Right forelimb (tissue), 1 donor: ENCODE data around the gene SLC6A14.

Source experiments
- DNase-seq: peaks from one replicate; pipeline ENCODE4 v3.0.0-alpha.2; 2018

SLC6A14 gene, protein sequence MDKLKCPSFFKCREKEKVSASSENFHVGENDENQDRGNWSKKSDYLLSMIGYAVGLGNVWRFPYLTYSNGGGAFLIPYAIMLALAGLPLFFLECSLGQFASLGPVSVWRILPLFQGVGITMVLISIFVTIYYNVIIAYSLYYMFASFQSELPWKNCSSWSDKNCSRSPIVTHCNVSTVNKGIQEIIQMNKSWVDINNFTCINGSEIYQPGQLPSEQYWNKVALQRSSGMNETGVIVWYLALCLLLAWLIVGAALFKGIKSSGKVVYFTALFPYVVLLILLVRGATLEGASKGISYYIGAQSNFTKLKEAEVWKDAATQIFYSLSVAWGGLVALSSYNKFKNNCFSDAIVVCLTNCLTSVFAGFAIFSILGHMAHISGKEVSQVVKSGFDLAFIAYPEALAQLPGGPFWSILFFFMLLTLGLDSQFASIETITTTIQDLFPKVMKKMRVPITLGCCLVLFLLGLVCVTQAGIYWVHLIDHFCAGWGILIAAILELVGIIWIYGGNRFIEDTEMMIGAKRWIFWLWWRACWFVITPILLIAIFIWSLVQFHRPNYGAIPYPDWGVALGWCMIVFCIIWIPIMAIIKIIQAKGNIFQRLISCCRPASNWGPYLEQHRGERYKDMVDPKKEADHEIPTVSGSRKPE

DNA sequence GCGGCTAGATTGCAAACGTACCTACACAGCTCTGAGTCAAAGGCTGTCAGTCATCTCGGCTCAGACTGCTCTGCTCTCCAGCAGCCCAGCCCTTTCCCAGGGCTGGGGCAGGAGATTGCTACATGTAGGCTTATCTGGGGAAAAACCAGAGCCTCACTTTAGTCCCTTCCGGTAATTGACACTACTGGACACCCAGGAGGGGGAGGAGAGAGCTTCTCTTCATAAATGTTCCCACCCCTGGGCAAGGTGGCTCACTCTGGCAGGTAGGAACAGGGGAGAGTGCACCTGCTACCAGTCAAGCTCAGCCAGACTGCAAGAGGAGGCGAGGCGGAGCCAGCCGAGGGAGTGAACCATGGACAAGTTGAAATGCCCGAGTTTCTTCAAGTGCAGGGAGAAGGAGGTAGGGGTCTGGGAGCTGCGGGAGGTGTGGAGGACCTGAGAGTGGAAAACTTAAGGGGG lies at the start of gene SLC6A14:
Gene SLC6A14, plus strand, starts transcription at position 249 of the 459 bp plus-strand sequence. Its CDS starts 104 bp downstream, at position 353.
- no peak for DNase-seq

DNA sequence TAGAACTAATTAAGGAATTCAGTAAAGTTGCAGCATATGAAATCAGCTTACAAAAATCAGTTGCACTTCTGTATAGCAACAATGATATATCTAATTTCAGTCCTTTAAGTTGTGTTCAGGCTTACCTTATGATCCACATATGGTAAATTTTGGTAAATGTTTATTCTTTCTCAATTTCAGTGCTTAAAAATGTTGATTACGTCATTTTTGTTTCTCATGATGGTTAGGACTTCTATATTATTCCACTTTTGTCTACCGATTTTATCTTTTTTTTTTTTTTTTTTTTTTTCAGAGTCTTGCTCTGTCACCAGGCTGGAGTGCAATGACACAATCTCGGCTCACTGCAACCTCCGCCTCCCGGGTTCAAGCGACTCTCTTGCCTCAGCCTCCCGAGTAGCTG lies 40.7 kb upstream of the SLC6A14 start:
- DNase-seq: no peak

DNA sequence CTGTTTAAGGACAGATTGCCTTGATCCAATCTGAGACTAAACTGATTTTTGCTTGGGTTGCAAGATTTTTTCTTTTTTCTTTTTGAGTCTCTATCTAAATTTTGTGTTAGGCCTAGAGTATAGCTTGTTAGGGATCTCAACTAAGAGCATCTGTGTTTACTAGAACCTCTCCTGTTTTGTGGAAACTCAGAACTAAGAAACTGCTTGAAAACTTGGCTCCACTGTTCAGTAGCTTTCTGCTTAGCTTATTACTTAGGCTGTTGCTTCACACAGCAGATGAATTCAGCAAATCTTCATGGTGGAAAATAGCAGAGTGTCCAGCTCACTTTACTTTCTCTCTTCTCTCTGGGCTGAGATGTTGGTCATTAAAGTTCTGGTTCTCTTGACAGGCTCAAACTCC lies 36.7 kb upstream of the SLC6A14 start:
- DNase-seq: no peak

DNA sequence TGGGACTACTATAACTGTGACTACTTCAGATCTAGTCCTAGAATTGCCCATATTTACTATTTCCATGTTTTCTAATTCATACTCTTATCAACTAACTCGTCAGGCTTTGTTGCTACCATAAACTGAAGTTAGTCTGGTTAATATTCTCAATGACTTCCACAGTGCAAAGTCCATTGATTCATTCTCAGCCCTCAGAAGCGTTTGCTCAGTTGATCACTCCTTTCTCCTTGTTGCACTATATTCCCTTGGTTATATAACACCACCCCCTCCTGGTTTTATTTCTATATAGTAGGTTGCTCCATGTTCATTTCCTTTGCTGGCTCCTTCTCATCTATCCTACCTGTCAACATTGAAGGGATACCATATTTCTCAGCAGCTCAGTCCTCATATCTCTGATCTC lies 27.2 kb upstream of the SLC6A14 start:
- no peak for DNase-seq

DNA sequence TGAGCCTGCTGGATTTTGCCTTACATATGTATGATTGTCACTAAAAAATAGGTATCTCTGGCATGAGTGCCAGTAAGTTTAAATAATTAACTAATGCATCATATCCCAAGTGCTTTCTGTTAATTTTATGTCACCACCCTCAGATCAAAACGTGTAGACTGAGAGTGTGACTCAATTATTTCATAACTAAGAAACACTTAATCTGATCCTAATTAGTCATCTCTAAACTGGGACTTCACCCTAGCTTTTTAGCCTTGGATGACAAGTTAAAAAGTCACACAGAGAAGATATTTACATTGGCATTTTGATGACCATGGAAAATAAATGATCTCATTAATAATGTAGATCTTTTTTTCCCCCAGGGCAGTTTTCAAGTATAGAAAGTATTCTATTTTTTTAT lies 23.1 kb upstream of the SLC6A14 start:
- DNase-seq: no peak

DNA sequence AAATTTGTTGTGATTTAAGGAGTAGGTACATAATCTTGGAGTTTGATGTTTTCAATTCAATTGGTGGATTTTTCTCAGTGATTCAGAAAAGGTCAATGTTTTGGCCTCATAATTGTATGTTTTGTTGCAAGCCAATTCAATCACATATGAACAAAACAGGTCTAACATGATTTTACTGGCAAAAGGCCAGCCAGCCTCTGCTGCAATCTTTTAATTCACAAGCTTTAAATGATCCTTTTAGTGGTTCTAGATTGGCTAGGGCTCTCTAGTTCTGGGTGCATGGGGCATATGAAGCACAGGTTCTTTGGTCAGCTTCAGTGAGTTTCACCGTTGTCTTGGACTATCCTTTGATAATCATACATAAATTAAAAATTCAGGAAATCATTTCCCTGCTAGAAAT lies 19.2 kb upstream of the SLC6A14 start:
- DNase-seq: no peak

DNA sequence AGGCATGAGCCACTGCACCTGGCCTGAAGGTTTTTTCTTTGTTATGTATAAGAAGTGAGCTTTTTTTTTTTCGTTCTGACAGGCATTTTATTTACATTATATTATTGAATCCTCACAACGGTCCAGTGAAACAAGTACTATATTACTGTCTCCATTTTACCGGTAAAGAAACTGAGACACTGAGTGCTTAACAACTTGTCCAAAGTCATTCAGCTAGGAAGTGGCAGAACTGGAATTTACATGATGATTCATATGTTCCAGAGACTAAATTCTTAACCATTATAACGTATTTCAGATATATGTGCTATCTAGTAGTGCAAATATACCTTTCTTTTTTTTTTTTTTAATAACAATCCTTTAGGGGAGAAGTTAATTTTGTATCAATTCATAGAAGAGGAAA lies 18.4 kb upstream of the SLC6A14 start:
- DNase-seq: no peak

DNA sequence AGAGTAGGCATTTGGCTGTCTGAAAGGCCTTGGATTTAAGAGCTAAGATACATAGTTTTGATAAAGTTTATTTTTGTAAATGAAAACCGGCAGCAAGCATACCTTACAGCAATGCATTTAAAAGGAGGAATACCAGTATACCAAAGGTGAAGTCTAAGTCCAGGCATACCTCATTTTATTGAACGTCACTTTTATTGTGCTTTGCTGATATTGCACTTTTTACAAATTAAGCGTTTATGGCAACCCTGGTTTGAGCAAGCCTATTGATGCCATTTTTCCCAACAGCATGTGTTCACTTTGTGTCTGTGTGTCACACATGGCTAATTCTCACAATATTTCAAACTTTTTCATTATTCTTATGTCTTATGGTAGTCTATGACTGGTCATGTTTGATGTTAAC lies 8.4 kb upstream of the SLC6A14 start:
- no peak for DNase-seq

DNA sequence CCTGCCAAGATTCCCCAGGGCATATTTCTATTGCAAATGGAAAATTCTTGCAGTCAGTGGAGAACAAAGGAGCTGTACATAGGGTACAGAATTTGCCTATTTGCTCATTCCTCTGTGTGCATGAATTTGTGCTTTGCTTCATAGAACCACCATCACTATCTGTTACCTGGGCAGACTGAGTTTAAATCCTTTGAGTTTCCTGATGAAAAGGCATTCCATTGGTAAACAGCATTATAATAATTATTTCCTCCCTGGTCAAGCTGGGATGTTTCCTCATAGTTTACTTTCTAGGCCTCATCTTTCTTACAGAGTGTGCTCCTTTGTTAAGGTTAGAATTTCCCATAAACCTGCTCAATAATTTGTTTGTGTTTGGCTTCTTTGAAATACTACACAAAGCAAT lies 809 bp upstream of the SLC6A14 start:
- no peak for DNase-seq

DNA sequence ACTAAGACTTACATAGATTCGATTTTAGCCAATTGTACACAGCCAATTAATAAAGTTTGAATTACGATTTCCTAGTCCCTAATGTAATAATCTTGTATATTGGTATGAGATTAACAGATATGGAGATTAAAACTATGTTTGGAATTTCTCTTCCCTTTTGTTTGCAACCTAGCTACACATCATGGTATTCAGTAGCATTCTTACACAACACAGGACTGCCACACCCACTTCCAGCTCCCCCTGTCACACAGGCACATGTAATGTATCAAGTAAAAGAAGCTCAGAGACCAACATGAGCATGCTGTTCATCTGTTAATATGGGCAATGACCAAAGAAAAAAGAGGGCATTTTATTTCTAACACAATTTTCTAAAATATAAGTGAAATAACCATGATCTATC lies 12.8 kb downstream of the SLC6A14 start:
- DNase-seq: no peak

DNA sequence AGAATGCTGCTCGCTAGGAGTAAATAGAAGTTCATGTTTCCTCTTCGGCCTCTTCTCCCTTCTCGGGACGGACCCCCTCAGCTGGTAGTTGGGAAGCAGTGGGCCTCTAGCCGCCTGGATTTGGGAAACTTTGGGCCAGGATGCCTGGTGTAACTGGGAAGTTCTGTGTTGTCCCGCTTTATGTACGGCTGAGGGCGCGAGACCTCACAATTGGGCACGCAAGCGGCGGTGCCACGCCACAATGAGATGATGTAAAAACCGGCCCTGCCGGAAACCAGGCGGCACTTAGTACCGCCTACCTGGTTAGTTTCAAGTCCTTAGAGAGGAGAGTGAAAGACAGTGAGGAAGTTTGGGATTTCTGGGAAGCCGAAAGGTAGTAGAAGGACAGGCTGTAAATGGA lies 26.4 kb downstream of the SLC6A14 start, which contains the start of gene CT83:
Gene CT83, minus strand, starts transcription at position 155 of the 400 bp plus-strand sequence. Its CDS starts 120 bp downstream, at position 35.
- no peak for DNase-seq

DNA sequence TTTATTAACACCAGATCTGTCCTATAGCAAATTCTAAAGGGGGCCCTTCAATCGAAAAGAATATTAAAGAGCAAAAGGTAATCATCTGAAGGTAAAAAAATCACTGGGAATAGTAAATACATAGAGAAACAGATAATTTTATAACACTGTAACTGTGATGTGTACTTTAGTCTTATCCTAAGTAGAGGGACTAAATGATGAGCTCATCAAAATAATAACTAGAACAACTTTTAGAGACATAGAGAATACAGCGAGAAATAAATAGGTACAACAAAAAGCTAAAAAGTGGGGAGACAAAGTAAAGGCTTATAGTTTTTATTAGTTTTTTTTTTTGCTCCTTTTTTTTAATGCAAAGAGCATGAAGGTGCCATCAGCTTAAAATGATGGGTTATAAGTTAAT lies 43.7 kb downstream of the SLC6A14 start:
- no peak for DNase-seq

DNA sequence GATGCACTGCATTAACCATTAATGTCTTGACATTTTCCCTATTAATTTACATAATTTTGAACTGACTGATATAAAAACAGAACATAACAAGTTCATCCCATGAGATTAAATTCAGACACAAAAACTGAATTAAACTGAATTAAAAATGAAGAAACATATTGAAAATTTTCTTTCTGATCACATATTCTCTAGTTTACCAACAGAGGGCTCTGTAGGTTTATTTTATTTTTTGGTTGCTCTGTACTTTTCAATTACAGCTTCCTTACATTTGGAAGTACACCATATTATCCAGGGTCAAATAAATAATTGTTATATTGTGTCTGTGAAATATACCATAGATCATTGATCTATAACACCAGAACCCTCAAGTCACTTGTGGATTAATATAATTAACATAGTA lies 53.7 kb downstream of the SLC6A14 start:
- no peak for DNase-seq

DNA sequence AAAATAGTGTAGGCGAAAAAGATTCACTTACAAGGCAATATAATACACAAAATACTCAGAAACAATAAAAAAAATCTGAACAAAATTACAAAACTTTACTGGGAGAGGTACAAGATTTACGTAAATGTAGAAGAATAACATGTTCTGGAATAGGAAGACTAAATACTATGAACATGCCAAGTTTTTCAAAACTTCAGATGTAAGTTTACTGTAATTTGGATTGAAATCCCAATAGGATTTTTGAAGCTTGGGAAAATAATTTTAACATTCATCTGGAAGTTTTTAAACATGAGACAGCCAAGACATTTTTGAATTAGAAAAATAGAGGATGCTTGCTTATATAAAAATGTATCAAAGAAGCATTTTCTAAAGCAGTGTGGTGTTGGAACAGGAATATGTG lies 56.9 kb downstream of the SLC6A14 start:
- no peak for DNase-seq

DNA sequence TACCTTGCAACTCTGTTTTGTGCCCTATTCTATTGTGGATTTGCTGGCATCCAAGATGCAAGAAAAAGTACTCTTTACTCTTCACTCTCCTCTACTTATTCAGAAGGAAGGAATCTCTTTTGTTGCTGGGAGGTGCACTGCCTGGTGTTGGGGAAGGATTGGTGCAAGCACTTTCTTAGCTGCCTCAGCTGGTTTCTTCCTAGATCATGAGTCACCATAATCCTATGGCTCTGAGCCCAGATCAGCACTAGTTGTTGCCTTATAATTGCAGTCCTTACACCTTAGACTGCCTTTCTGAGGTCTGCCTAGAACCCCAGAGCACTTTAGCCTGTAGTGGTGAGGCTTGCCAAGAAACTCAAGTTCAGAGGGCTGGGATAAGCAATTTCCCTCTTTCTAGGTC lies 63.4 kb downstream of the SLC6A14 start:
- no peak for DNase-seq
